DMS79 (cell line): ENCODE results near the gene BCAS3.

Experiments used
- DNase-seq: peaks from one replicate; lab custom pipeline; 2025; lab: John Stamatoyannopoulos, UW

Gene BCAS3

DNA sequence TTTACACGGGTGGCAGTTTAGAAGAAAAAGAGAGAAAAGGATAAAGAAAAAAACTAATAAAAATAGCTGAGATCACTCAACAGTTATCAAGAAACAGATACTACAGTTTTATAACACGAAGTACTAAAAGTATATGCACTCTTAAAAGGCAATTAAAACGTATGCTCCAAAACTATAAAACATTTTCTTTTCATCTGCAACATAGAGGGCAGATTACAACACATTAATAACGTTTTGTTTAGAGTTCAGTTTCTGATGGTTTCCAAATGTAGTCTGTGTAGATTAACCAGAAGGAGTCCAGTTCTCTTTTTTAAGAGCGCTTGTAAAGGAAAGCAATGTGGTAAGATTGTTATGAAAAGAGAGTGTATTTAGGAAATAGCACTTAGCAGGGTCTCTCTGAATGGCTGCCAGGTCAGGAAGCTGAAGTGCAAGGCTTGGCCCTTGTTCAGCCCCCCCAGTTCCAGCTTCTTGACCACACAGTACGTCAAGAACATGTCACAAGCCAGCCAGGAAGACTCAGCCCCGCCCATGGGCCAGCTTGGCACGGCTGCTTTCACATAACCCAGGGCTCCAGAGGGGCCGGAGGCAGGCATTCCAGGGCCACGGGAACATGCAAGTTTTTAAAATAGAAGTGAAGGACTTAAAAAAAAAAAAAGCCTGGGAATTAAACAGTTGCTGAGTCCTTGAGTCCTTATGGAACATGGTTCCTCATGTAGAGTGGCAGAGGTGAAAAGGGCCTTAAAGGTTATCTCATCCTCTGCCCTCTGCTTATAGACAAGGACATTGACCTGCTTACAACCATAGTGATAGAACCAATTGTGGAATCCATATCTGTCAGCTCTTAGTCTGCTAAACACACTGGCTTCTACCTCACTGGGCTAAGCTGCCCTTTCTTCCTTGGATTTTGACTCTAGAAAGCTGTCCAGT lies 574.6 kb downstream of the BCAS3 start:
- DNase-seq, result peak; percentile 49

DNA sequence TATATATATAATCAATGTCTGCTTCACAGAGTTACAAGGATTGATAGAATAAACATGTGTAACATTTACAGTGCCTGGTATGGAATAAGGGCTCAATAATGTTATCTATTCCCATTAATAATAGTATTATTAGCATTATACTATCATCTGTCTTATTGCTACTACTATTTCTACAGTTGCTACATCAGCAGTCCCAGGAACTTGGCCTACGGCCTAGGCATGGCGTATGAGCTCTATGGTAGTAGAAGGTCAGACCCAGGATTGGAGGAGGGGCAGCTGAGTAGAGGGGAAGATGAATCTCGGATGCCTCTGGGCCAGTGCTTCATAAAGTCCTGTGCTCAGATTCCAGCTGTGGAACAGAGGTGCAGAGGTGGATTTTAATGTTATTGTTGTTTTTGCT lies 575.7 kb downstream of the BCAS3 start:
- DNase-seq, result no peak

GRCh38 chr17:61253937-61254574 lies 576.4 kb downstream of the BCAS3 start:
- DNase-seq, result no peak

DNA sequence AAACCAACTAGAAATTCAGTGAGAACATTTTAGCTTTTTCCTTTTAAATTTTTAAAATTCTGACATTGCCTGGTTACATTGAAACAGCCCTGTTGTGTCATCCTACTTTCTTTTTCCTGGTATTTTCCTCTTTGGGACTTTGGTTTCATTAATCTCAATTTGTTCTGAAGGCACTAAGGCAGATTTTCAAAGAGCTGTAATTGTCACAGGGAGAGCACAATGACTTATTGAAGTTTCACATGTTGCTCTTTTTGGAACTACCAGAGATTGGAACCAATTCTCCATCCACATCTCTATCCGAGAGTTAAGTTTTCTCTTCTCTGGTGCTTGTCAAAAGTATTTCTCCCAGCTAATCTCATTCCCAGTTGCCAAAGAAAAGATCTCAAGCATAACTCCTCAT lies 577.3 kb downstream of the BCAS3 start:
- DNase-seq, result no peak

DNA sequence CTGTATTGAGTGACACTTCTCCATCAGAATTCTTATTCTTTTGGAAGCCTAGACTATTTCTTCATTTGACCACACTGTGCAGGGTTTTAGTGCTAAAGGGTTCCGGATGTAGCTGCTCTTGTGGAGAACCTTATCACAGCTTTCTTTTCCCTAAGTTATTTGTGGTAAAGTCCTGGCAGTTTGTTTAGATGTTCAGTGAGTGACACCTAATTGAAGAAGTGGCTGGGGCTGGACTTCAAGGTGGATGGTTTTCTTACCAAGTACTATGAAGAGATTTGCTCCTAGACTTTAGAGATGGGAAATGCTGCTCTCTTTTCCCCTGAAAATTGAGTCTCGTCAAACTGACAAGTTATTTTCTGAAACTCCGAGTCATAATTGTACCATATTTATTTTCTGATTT lies 578.0 kb downstream of the BCAS3 start:
- no peak for DNase-seq

GRCh38 chr17:61259360-61259759 lies 581.7 kb downstream of the BCAS3 start:
- no peak for DNase-seq

DNA sequence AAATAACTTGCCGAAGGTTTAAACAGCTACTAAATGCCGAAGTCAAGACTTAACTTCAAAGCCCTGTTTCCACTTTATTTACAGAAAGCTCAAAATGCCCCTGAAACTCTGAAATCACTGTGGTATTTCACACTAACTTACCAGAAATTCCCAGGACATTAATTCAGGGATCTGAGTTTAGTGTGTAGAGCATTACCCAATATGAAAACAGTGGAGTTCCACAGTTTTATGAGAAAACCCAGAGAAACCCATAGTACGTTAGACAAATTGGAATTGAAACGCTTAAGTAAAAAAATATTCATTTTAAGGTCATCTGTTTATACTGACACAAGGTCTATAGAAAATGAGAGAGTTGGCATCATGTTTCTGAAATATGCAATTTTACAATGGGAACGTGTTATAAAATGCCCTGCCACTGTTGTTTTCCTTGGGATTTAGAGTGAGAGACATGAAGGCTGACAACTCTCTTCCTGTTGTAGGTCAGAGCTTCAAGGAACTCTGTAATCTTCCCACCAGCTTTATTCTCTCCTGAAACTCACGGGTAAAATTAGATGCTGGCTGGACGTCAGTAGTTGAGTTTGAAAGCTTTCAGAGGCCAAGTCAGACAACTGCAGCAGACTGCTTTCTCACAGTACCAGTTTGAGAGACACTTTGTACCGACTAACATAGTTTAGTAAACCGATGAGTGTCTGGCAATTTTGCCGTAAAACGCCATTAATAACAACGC lies 582.6 kb downstream of the BCAS3 start:
- no peak for DNase-seq

- DNase-seq, result no peak
Measured at GRCh38 chr17:61261001-61261637, 583.5 kb downstream of the BCAS3 start.

GRCh38 chr17:61265397-61265796 lies 587.7 kb downstream of the BCAS3 start:
- no peak for DNase-seq

DNA sequence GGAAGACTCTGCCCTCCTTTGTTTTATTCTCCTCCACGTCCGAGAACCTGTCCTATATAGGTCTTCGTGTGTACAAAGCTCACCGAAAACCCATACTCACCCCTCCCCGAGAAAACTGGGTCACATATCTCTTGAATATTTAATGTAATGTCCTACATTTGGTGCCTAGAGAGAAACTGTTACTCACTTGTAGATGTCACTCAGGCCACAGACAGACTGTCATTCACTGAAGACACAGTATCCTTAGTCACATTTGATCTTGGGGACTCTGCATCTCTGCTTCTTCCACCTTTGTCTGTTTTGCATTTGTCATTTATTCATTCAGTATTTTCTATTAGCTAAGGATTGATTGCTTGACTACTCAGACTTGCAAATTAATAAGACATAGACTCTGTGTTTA lies 590.2 kb downstream of the BCAS3 start:
- no peak for DNase-seq

GRCh38 chr17:61275395-61275794 lies 597.7 kb downstream of the BCAS3 start:
- no peak for DNase-seq

DNA sequence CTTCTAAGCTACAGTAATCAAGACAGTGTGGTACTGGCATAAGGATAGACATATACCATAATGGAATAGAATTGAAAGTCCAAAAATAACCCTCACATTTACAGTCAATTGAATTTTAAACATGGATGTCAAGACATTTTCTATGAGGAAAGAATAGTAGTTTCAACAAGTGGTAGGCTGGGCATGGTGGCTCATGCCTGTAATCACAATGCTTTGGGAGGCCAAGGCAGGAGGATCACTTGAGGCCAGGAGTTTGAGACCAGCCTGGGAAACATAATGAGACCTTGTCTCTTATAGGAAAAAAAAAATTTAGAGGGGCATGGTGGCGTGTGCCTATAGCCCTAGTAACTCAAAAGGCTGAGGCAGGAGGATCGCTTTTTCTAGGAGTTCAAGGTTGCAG lies 599.2 kb downstream of the BCAS3 start:
- no peak for DNase-seq

GRCh38 chr17:61279476-61280145 lies 602.0 kb downstream of the BCAS3 start:
- no peak for DNase-seq

- no peak for DNase-seq
Measured at GRCh38 chr17:61280338-61280737, 602.7 kb downstream of the BCAS3 start.

- DNase-seq, result no peak
Measured at GRCh38 chr17:61280851-61281250, 603.2 kb downstream of the BCAS3 start.

- no peak for DNase-seq
Measured at GRCh38 chr17:61282377-61282776, 604.7 kb downstream of the BCAS3 start.

- no peak for DNase-seq
Measured at GRCh38 chr17:61283043-61283442, 605.4 kb downstream of the BCAS3 start.

GRCh38 chr17:61284174-61284573 lies 606.5 kb downstream of the BCAS3 start:
- no peak for DNase-seq

DNA sequence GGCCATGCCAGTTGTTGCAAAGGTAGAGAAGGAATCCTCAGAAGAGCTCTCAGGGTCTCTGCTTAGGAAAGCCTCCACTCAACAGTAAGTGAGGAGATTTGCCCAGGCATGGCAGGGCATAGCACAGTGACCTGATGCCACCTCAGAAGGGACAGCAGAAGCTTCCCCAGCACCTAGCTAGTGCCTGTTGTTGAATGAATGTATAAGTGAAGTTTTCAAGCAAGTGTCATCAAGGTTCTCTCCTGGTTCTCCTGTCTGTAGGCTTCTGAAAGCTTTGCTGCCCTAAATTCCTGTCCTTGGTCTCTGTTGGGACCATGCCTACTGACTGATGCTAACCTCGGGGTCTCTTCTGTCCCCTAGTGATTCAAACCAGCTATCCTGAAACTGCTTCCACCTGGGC lies 607.1 kb downstream of the BCAS3 start:
- DNase-seq, result no peak

GRCh38 chr17:61285526-61286320 lies 608.1 kb downstream of the BCAS3 start:
- DNase-seq, result no peak

GRCh38 chr17:61286449-61286848 lies 608.8 kb downstream of the BCAS3 start:
- DNase-seq, result no peak
